OCI-LY7 (cell line): Measurements from ENCODE around the gene FAH. TPM values are rescaled to one million over a fixed set of nuclear protein-coding genes. Genes with fewer than 3 reads are reported as not detected.

Source experiments
- BruUV-seq: library from RNA; stranded (reverse); fragments of 400-500 nt; replicated peaks from 2 replicates; lab custom pipeline; 2021; lab: Mats Ljungman, UMichigan
- CTCF ChIA-PET: fragments of 300-600 bp; sonication (Branson Sonifier 250); formaldehyde crosslinking; loops from one replicate; lab custom pipeline; 2022; ENCODE audit warnings: antibody characterized with exemption; ENCODE audit not compliant: unreplicated experiment; lab: Charles Lee
- POLR2A ChIA-PET: fragments of 300-600 bp; sonication (Branson Sonifier 250); formaldehyde crosslinking; loops from one replicate; lab custom pipeline; 2022; ENCODE audit warnings: antibody characterized with exemption; lab: Charles Lee
- DNase-seq: peaks from one replicate; pipeline ENCODE4 v3.0.0-alpha.2; 2015; ENCODE audit warnings: low spot score
- H2AFZ ChIP-seq: fragments of 200-600 bp; sonication (generic), shearing (Covaris generic); 2 replicates; pipeline ENCODE4 v1.6.1; 2014; ENCODE audit warnings: mild to moderate bottlenecking, antibody characterized with exemption, low read length, moderate library complexity
- H3K27ac ChIP-seq: fragments of 200-600 bp; sonication (generic); 2 replicates; pipeline ENCODE4 v1.5.1; 2014; ENCODE audit warnings: mixed run types, low read depth, mild to moderate bottlenecking, moderate library complexity, low read length, inconsistent platforms; ENCODE audit not compliant: poor library complexity, severe bottlenecking
- H3K36me3 ChIP-seq: fragments of 200-600 bp; sonication (generic); 2 replicates; pipeline ENCODE4 v1.6.1; 2014; ENCODE audit warnings: mild to moderate bottlenecking, antibody characterized with exemption, low read length, moderate library complexity, mixed read lengths; ENCODE audit not compliant: insufficient read depth
- H3K4me1 ChIP-seq: fragments of 200-600 bp; sonication (generic); 2 replicates; pipeline ENCODE4 v1.5.1; 2014; ENCODE audit warnings: mild to moderate bottlenecking, low read length; ENCODE audit not compliant: insufficient read depth, poor library complexity, severe bottlenecking
- H3K4me2 ChIP-seq: fragments of 200-600 bp; sonication (generic); 2 replicates; pipeline ENCODE4 v1.6.1; 2014; ENCODE audit warnings: mild to moderate bottlenecking, low read length
- H3K4me3 ChIP-seq: fragments of 200-600 bp; sonication (generic); 2 replicates; pipeline ENCODE4 v1.5.1; 2014; ENCODE audit warnings: mild to moderate bottlenecking, low read depth, low read length; ENCODE audit not compliant: poor library complexity, severe bottlenecking
- H3K79me2 ChIP-seq: fragments of 200-600 bp; sonication (generic); 2 replicates; pipeline ENCODE4 v1.6.1; 2016; ENCODE audit warnings: low read depth, mild to moderate bottlenecking, low read length, moderate library complexity, mixed read lengths; ENCODE audit not compliant: insufficient read depth
- H3K9me2 ChIP-seq: fragments of 200-600 bp; sonication (generic); 2 replicates; pipeline ENCODE4 v1.6.1; 2016; ENCODE audit warnings: mild to moderate bottlenecking, low read length, mixed read lengths; ENCODE audit not compliant: insufficient read depth
- H3K9me3 ChIP-seq: fragments of 200-600 bp; sonication (generic); 2 replicates; pipeline ENCODE4 v1.6.1; 2014; ENCODE audit warnings: mild to moderate bottlenecking, mixed run types, low read length, mixed read lengths
- H4K20me1 ChIP-seq: fragments of 200-600 bp; sonication (generic); 2 replicates; pipeline ENCODE4 v1.6.1; 2014; ENCODE audit warnings: mild to moderate bottlenecking, antibody characterized with exemption, low read length, moderate library complexity, mixed read lengths; ENCODE audit not compliant: insufficient read depth
- CTCF ChIP-seq: fragments of 200-600 bp; sonication (generic); conservative IDR thresholded peaks from 2 replicates; pipeline ENCODE4 v1.5.1; 2014; ENCODE audit warnings: mild to moderate bottlenecking, antibody characterized with exemption, low read length, moderate library complexity, mixed read lengths
- EZH2phosphoT487 ChIP-seq: fragments of 200-600 bp; sonication (generic); IDR thresholded peaks from 2 replicates; pipeline ENCODE4 v1.6.1; 2018; ENCODE audit warnings: low read depth, borderline replicate concordance, mild to moderate bottlenecking, mixed run types, antibody characterized with exemption, low read length, moderate library complexity, mixed read lengths
- intact Hi-C: fragments of 100-400 bp; cut with micrococcal nuclease; formaldehyde crosslinking; loops from one replicate; pipeline ENCODE4 v1.10.0; 2022; ENCODE audit not compliant: unreplicated experiment
- total RNA-seq, 2 experiments: library from RNA; depleted of rRNA in 1 of 2; stranded (reverse); fragments of >200 nt in 1 of 2; shearing (Covaris generic) in 1 of 2; gene quantifications; 2 replicates each; pipeline ENCODE4 v1.2.3, GENCODE V29; 2014 to 2022

The FAH gene
- total RNA-seq, 2 experiments from 2014 or later, result 9.4 to 18.4 TPM

GRCh38 chr15:80127911-80128310 is 24.9 kb upstream of the FAH start:
- DNase-seq, result no peak
- intact Hi-C loops, result no loop called here
- Histone ChIP-seq H3K4me1 (no peaks in the 10 kb centered on the region), H3K9me2 (no peaks in the 10 kb centered on the region), H3K9me3 (no peaks in the 10 kb centered on the region), H3K4me2 (no peak overlapping the region), H2AFZ (no peak overlapping the region), H3K79me2 (no peaks in the 10 kb centered on the region), H3K4me3 (no peak overlapping the region), H3K27ac (no peak overlapping the region), H4K20me1 (no peaks in the 10 kb centered on the region), H3K36me3 (peaks cover 71% of the 10 kb centered on the region)
- ChIA-PET CTCF (no interaction called here), POLR2A (no interaction called here)
- BruUV-seq, result no TSS peak
- TF ChIP-seq EZH2phosphoT487 (no peak), CTCF (no peak)

GRCh38 chr15:80132382-80132781 is 20.4 kb upstream of the FAH start:
- no peaks in the 10 kb centered on the region for H3K9me3 ChIP-seq
- H3K4me2 ChIP-seq, result no peak overlapping the region
- POLR2A ChIA-PET, result no interaction called here
- intact Hi-C loops, result no loop called here
- H3K36me3 ChIP-seq, result peaks cover 70% of the 10 kb centered on the region
- no peak for DNase-seq
- no peak overlapping the region for H2AFZ ChIP-seq
- CTCF ChIA-PET, result no interaction called here
- no peaks in the 10 kb centered on the region for H3K4me1 ChIP-seq
- no TSS peak for BruUV-seq
- H4K20me1 ChIP-seq, result no peaks in the 10 kb centered on the region
- no peak for TF ChIP-seq EZH2phosphoT487
- TF ChIP-seq CTCF, result no peak
- H3K4me3 ChIP-seq, result no peak overlapping the region
- H3K9me2 ChIP-seq, result no peaks in the 10 kb centered on the region
- no peaks in the 10 kb centered on the region for H3K79me2 ChIP-seq
- no peak overlapping the region for H3K27ac ChIP-seq

GRCh38 chr15:80136854-80137253 is 15.9 kb upstream of the FAH start:
- no peaks in the 10 kb centered on the region for H3K4me1 ChIP-seq
- no peaks in the 10 kb centered on the region for H3K79me2 ChIP-seq
- H2AFZ ChIP-seq, result no peak overlapping the region
- no peak overlapping the region for H3K4me2 ChIP-seq
- peaks cover 53% of the 10 kb centered on the region for H3K36me3 ChIP-seq
- no peaks in the 10 kb centered on the region for H4K20me1 ChIP-seq
- ChIA-PET CTCF (no interaction called here), POLR2A (interaction anchor here (0.6 to 1.3 kb wide), 4 partner anchors 16 to 446 kb away, joined by 3 read pairs; no protein-coding TSS in a partner anchor)
- TF ChIP-seq EZH2phosphoT487 (no peak), CTCF (no peak)
- H3K9me2 ChIP-seq, result no peaks in the 10 kb centered on the region
- H3K27ac ChIP-seq, result no peak overlapping the region
- intact Hi-C loops, result no loop called here
- DNase-seq, result no peak
- BruUV-seq, result no TSS peak
- H3K4me3 ChIP-seq, result no peak overlapping the region
- no peaks in the 10 kb centered on the region for H3K9me3 ChIP-seq
